Right atrium auricular region (tissue), 2 donors: Measurements from ENCODE around the gene PRPF40B. TPM values are rescaled to one million over a fixed set of nuclear protein-coding genes. Genes with fewer than 3 reads are reported as not detected.
"Not testable (repeated sequence)": the region's sequence is repeated elsewhere in the genome, so short reads cannot be mapped to it uniquely, and the experiment has no call there.

Source experiments
- DNase-seq: peaks from one replicate; pipeline ENCODE4 v3.0.0-alpha.2; 2019; ENCODE audit warnings: low spot score
- H3K27ac ChIP-seq, 2 donors: fragments of 200-600 bp; sonication (generic); 1 replicate in 1 of 2; 2 replicates in 1 of 2; pipeline ENCODE4 v1.5.1; 2016 to 2019
- H3K27me3 ChIP-seq, 2 donors: fragments of 200-600 bp; sonication (generic); one replicate each; pipeline versions ENCODE4 v1.5.1 to v1.6.0; 2017 to 2019
- H3K36me3 ChIP-seq: fragments of 200-600 bp; sonication (generic); one replicate; pipeline ENCODE4 v1.5.1; 2016
- H3K4me1 ChIP-seq, 2 donors: fragments of 200-600 bp; sonication (generic); one replicate each; pipeline versions ENCODE4 v1.5.1 to v1.6.0; 2017 to 2019
- H3K4me3 ChIP-seq, 2 donors: fragments of 200-600 bp; sonication (generic); 1 replicate in 1 of 2; 2 replicates in 1 of 2; pipeline ENCODE4 v1.5.1; 2017 to 2019; ENCODE audit warnings: mild to moderate bottlenecking in 1 of 2, moderate library complexity in 1 of 2
- H3K9me3 ChIP-seq, 2 donors: fragments of 200-600 bp; sonication (generic); one replicate each; pipeline ENCODE4 v1.5.1; 2019
- total RNA-seq, 2 donors: library from RNA; depleted of rRNA; stranded (reverse); fragments of >200 nt; gene quantifications; one replicate each; pipeline ENCODE4 v1.1.0, GENCODE V29; 2016
- TF ChIP-seq, protein P1 (sequence below), 2 donors: fragments of 200-600 bp; sonication (generic); IDR thresholded peaks; one replicate each; pipeline ENCODE4 v1.5.1; 2019; ENCODE audit warnings: antibody characterized with exemption in 2 of 2

Gene PRPF40B
- total RNA-seq, 2 donors from 2014 or later, result 14.9 to 16.0 TPM

DNA sequence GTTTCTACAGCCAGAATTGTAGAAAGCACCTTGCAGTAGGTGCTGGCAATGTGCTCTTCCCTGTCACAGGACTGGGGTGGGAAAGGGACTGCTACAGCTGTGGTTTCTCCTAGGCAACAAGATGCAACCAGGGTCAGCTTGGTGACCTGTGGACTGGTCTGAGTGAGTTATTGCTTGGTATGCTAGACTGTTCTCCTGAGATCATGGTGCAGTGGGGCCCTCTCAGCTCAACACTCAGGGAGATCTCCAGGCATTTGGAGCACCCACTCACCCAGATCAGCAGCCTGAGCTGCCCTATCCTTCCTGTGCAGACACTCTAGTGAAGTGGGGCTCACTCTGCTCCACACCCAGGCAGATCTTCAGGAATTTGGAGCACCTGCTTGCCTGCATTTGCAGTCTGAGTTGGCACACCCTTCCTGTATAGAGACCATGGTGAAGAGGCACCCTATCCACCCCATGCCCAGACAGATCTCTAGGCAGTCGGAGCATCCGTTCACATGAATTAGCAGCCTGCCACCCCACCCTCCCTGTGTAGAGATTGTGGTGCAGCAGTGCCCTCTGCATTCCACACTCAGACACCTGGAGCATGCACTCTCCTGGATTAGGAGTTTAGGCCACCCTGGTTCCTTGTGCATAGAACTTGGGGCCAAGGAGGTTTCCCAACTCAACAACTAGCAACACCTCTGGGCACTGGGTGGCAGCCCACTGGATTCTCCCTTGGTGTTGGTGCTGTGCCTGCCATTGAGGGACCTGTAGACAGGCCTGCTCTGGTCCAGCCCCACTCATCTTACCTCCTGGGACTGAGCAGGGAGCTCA, 14.1 kb upstream of the PRPF40B start:
- TF ChIP-seq, protein P1, sequence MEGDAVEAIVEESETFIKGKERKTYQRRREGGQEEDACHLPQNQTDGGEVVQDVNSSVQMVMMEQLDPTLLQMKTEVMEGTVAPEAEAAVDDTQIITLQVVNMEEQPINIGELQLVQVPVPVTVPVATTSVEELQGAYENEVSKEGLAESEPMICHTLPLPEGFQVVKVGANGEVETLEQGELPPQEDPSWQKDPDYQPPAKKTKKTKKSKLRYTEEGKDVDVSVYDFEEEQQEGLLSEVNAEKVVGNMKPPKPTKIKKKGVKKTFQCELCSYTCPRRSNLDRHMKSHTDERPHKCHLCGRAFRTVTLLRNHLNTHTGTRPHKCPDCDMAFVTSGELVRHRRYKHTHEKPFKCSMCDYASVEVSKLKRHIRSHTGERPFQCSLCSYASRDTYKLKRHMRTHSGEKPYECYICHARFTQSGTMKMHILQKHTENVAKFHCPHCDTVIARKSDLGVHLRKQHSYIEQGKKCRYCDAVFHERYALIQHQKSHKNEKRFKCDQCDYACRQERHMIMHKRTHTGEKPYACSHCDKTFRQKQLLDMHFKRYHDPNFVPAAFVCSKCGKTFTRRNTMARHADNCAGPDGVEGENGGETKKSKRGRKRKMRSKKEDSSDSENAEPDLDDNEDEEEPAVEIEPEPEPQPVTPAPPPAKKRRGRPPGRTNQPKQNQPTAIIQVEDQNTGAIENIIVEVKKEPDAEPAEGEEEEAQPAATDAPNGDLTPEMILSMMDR (IDR thresholded peaks at IDR 0.05), result no peak
- H3K27ac ChIP-seq, result no peak overlapping the region
- DNase-seq, result no peak
- H3K4me3 ChIP-seq, result no peak overlapping the region
- H3K36me3 ChIP-seq, result no peaks in the 10 kb centered on the region
- H3K4me1 ChIP-seq, result no peaks in the 10 kb centered on the region
- no peaks in the 10 kb centered on the region for H3K9me3 ChIP-seq
- no peaks in the 10 kb centered on the region for H3K27me3 ChIP-seq

DNA sequence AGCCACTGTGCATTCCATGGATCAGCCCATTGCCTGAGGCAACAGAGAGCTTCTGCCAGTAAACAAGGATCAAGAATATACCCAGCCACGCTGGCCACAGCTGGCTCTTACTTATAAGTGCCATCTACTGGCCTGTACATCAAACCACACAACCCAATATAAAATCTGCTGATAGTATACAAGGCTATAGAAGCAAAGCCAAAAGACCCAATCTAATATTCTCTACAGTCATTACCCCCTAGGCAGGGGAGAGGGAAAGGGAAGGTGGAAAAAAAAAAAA, 13.5 kb upstream of the PRPF40B start:
- Histone ChIP-seq H3K4me3 (no peak overlapping the region), H3K27me3 (no peaks in the 10 kb centered on the region), H3K4me1 (no peaks in the 10 kb centered on the region), H3K27ac (no peak overlapping the region), H3K9me3 (no peaks in the 10 kb centered on the region), H3K36me3 (no peaks in the 10 kb centered on the region)
- no peak for DNase-seq
- TF ChIP-seq, protein P1 (IDR thresholded peaks at IDR 0.05), result no peak

DNA sequence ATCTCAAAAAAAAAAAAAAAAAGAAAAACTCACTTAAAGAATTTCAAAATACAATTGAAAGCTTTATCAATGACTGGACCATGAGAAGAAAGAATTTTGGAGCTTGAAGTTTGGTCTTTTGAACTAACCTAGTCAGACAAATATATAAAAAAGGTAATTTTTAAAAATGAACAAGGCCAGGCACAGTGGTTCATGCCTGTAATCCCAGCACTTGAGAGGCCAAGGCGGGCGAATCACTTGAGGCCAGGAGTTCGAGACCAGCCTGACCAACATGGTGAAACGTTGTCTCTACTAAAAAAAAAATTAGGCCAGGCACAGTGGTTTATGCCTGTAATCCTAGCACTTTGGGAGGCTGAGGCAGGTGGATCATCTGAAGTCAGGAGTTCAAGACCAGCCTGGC, 12.6 kb upstream of the PRPF40B start:
- H3K36me3 ChIP-seq, DNase-seq, H3K27me3 ChIP-seq, H3K9me3 ChIP-seq, H3K4me3 ChIP-seq, H3K4me1 ChIP-seq, H3K27ac ChIP-seq: not testable (repeated sequence)

DNA sequence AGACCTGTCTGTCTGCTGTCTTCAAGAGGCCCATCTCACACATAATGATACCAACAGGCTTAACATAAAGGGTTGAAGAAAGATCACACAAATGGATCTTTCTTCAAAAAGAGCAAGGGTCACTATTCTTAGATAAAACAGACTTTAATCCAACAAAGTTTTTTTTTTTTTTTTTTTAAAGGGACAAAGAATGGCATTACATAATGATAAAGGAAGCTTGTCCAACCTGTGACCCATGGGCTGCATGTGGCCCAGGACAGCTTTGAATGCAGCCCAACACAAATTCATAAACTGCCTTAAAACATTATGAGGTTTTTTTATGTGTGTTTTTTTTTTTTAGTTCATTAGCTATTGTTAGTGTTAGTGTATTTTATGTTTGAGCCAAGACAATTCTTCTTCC, 11.2 kb upstream of the PRPF40B start:
- Histone ChIP-seq H3K27me3 (no peaks in the 10 kb centered on the region), H3K36me3 (no peaks in the 10 kb centered on the region), H3K4me3 (no peak overlapping the region), H3K4me1 (no peaks in the 10 kb centered on the region), H3K27ac (no peak overlapping the region), H3K9me3 (no peaks in the 10 kb centered on the region)
- DNase-seq, result no peak
- TF ChIP-seq, protein P1 (IDR thresholded peaks at IDR 0.05), result no peak

DNA sequence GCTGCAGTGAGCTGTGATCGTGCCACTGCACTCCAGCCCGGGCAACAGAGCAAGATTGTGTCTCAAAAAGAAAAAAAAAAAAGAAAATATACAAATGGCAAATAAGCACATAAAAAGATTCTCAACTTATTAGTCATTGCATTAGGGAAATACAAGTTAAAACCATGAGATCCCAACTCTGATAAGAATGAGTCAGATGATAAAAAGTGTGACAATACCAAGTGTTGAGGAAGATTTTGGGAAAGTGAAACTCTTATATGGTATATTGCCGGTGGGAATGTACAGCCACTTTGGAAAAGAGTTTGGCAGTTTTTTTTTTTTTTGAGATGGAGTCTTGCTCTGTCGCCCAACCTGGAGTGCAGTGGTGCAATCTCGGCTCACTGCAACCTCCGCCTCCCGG, 7.6 kb upstream of the PRPF40B start:
- TF ChIP-seq, protein P1 (IDR thresholded peaks at IDR 0.05), result no peak
- Histone ChIP-seq H3K36me3 (no peaks in the 10 kb centered on the region), H3K4me3 (no peak overlapping the region), H3K27ac (no peak overlapping the region), H3K9me3 (no peaks in the 10 kb centered on the region), H3K27me3 (no peaks in the 10 kb centered on the region), H3K4me1 (no peaks in the 10 kb centered on the region)
- no peak for DNase-seq

DNA sequence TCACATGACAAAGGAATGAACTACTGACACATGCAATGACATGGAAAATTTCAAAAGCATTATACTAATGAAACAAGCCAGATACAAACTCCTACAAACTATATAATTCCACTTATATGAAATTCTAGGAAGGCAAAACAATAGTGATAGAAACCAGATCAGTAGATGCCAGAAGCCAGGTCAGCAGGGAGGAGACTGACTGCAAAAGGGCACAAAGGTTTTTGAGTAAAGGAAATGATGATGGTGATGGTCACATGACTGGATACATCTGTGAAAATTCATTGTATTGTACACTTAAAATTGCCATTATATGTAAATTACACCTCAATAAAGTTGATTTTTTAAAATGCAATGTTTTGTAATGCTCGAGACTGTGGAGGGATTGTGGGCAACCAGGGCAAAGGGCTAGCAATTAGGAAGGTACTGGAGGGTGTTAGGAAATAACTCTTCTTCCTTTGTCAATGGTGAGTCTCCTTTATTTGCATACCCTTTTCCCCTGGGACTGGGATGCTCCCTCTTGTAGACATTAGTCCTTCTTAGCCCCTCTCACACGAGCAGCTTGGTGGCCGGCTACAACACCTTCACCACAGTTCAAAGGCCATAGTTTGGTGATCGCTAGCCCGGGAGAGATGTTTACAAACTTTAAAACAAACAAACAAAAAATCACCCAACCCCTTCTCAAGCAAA, 6.7 kb upstream of the PRPF40B start:
- DNase-seq, result no peak
- H3K27ac ChIP-seq, result no peak overlapping the region
- no peaks in the 10 kb centered on the region for H3K36me3 ChIP-seq
- peaks cover 0 to 4% of the 10 kb centered on the region in 2 donors for H3K4me1 ChIP-seq
- H3K27me3 ChIP-seq, result no peaks in the 10 kb centered on the region
- TF ChIP-seq, protein P1 (IDR thresholded peaks at IDR 0.05), result no peak
- no peak overlapping the region for H3K4me3 ChIP-seq
- H3K9me3 ChIP-seq, result no peaks in the 10 kb centered on the region
